LNCaP clone FGC (cell line): ENCODE data around the gene MBL2.

ENCODE experiments used
- DNase-seq: peaks from one replicate; pipeline ENCODE4 v3.0.0-alpha.2; 2011; ENCODE audit warnings: low read depth
- H3K4me3 ChIP-seq: 2 replicates; pipeline ENCODE4 v1.5.1; 2011; ENCODE audit warnings: mild to moderate bottlenecking, low read depth, low read length, control low read depth
- TF ChIP-seq, protein P1 (sequence below): IDR thresholded peaks from 2 replicates; pipeline ENCODE4 v1.5.1; 2012; ENCODE audit warnings: mild to moderate bottlenecking; ENCODE audit not compliant: control insufficient read depth, insufficient read depth; ENCODE audit errors: extremely low read depth

Gene MBL2

DNA sequence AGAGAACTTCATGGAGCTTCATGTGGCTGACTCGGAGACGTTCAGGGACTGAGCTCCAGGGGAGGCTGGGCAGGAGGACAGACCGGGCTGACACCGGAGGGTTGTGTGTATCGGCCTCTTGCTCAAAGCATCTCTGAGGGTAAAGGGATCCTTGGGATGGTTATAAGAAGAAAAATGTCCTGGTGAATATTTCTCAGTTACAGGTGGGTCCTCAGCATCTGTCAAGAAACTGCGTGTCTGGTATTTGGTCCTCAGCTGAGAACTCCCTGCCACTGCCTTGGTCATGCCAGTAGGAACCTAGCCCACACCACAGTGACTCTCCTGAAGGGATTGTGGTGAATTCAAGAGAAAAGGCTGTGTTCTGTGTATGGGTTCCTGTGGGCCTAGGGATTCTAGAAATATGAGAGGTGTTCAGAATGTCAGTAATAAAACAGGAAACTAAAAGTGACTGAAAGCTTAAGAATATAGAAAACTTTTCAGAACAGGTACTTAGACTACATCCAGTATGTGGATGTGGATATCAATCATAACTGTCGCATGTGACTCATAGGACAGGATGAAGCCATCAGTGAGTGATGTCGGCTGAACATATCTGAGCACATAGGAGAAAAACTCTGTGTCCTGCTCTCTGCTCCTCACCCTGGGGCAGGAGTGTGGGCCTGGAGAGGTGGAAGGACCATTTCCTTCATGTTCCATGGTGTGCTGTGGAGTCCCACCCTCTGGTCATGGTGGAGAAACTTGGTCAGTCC is 28.4 kb downstream of the MBL2 start:
- DNase-seq = no peak
- H3K4me3 ChIP-seq = no peak overlapping the region
- TF ChIP-seq, protein P1, sequence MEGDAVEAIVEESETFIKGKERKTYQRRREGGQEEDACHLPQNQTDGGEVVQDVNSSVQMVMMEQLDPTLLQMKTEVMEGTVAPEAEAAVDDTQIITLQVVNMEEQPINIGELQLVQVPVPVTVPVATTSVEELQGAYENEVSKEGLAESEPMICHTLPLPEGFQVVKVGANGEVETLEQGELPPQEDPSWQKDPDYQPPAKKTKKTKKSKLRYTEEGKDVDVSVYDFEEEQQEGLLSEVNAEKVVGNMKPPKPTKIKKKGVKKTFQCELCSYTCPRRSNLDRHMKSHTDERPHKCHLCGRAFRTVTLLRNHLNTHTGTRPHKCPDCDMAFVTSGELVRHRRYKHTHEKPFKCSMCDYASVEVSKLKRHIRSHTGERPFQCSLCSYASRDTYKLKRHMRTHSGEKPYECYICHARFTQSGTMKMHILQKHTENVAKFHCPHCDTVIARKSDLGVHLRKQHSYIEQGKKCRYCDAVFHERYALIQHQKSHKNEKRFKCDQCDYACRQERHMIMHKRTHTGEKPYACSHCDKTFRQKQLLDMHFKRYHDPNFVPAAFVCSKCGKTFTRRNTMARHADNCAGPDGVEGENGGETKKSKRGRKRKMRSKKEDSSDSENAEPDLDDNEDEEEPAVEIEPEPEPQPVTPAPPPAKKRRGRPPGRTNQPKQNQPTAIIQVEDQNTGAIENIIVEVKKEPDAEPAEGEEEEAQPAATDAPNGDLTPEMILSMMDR = no peak

DNA sequence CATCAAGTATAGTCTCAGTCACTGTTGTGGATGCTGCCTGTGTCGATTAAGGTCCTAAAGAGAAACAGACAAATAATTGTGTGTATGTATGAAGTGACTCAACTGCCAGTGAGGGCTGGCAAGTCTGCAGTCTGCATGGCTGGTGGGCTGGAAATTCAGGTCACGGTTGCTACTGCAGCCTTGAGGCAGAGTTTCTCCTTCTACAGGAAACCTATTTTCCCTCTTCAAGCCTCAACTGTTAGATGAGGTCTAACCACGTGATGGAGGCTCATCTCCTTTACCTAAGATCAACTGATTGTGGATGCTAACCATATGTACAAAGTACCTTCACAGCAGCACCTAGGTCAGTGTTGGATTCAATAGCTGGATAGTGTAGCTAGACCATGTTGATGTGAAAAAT is 29.9 kb downstream of the MBL2 start:
- no peak for DNase-seq

DNA sequence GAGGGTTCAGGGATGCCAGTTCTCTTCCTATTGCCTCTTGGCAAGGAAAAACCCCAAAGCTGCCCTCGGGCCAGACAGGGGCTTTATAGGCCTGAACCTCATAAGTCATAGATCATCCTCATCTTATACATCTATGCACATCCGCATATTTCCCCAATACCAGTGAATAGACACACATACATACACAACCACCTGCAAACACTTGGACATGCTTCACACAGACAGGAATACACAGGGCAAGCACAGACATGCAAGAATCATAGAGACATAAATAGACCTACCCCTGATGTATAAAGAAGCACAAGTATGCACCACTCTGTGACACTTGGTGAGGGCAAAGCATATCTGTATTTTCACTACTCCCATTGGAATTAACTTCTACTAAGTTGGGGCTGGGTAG is 30.7 kb downstream of the MBL2 start:
- no peak for DNase-seq
- H3K4me3 ChIP-seq = no peak overlapping the region
- TF ChIP-seq, protein P1 = no peak

More for the DNA sequence above, 29.9 kb downstream of the MBL2 start:
- H3K4me3 ChIP-seq = no peak overlapping the region
- TF ChIP-seq, protein P1 = no peak

DNA sequence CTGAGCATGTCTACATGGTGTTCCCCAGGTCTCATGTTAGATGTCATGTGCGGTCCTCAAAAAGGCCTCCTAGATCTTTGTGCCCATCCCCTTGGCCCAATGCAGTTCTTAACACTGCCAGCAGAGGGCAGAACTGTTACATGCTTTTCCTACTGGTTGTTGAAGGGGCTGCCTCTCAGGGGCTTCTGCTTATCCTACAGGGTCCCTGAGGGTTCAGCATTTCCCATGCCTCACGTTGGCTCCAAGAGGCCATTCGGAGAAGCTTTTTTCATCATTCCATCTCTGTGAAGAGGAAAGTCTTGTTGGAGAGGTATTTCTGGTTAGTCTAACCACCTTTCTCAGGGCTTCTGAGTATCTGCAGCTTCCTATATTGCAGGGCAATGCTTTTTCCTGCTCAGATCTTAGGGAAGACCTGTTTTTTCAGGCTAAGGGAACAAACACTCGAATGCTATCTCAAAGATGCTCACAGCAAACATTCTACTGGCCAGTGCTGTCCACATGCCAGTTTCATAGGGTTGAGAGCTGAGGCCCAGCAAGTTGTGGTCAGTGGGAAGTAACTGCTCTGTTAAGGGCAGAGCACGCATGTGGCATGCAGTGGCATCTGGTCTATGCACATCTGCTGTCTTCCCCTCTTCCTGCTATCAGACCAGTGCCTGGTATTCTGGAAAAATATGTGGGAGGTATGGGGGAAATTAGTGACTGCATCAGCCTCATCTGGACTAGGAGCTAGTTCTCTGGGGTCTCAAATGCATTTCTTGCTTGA is 31.5 kb downstream of the MBL2 start:
- TF ChIP-seq, protein P1 = peak; percentile 81
- no peak overlapping the region for H3K4me3 ChIP-seq
- DNase-seq = no peak

DNA sequence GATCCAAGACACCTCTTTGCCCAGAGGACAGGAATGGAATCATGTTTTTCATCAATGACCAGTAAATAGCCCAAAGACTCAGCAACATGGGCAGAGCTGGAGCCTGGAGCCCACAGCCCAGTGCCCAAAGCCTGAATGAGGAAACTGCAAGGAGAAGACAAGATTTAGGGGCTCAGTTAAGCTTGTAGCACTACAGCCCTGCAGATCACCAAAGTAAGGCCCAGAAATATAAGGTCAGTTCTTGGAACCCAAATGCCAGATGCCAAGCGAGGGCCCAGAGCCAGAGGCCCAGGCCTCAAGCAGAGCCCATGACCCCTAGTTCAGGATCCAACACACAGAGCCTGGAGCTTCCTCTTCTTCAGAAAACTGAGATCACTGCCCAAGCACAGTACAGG is 32.4 kb downstream of the MBL2 start:
- no peak overlapping the region for H3K4me3 ChIP-seq
- TF ChIP-seq, protein P1 = no peak
- no peak for DNase-seq

DNA sequence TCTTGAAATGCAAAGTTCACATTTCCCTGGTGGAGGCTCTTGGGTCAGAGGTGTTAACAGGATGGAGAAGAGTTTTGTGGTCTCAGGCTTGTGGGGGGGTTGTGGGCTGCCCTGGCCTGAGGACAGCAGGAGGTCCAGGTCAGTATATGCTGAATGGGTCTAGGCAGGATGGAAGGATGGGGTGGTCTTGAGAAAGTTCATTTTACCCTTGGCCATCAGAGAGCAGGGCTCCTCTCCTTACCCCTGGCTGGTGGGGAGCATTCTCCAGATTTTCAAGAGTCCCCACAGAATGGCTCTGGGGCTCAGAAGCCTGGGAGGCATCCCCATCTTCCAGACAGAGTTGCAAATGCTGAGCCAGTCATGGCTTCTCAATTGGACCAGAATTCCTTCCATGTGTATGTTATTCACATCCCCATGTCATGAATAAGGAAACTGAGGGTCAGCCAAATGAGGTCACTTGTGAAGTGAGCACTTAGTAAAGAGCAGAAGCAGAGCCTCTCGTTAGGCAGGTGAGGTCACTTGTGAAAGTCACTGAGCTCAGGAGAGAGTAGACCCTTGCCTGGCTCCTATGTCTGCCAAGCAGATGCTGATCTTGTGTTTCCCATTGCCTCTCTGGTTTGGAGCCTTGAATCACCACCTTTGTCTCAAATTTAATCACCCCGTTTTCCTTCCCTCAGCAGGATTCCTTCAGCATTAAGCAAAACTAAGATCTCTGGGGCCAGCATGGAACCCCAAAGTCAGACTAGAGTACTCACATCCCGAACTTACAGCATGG is 33.0 kb downstream of the MBL2 start:
- DNase-seq = no peak
- TF ChIP-seq, protein P1 = no peak
- H3K4me3 ChIP-seq = no peak overlapping the region
